ENCODE data around the gene JMJD6. TPM values are rescaled to one million over a fixed set of nuclear protein-coding genes. Genes with fewer than 3 reads are reported as not detected.

The JMJD6 gene
- total RNA-seq, 3 donors from 2014 or later = 13.1 to 34.1 (median 25.6) TPM

DNA sequence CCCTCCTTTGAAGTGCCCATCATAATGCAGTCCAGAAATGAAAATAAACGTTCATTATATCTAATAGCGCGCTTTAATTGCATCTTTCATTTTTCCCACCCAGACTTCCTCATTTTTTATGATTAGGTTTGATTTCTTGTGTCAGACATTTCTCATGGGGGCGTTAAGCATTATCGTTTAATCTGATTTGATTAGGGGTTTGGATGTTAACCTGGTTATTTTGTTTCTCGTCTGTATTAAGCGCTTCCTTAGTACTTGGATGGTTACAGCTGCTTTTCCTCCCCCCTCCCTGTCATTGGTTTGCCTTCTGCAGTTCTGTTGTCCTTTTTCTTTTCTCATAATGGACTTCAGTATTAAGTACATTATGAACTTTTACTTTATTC is 12.1 kb upstream of the JMJD6 start:
- DNase-seq (ENCODE audit: low spot score in 2 of 2) = no peak
- H3K27ac ChIP-seq = peak overlapping the region; percentile 98 to 99
- no peaks in the 10 kb centered on the region for H3K36me3 ChIP-seq
- peak overlapping the region; percentile 93 to 97 (median 96) for H3K4me3 ChIP-seq
- no peaks in the 10 kb centered on the region for H3K9me3 ChIP-seq
- peaks cover 0 to 14% of the 10 kb centered on the region in 2 donors for H3K4me1 ChIP-seq
- intact Hi-C loops (cut with DNase I; ENCODE audit: low total_unique reads) = no loop called here
- H3K27me3 ChIP-seq = no peaks in the 10 kb centered on the region
- TF ChIP-seq POLR2A (IDR thresholded peaks at IDR 0.05) (no peak), POLR2AphosphoS5 (IDR thresholded peaks at IDR 0.05) (no peak)
- TF ChIP-seq, protein P1, sequence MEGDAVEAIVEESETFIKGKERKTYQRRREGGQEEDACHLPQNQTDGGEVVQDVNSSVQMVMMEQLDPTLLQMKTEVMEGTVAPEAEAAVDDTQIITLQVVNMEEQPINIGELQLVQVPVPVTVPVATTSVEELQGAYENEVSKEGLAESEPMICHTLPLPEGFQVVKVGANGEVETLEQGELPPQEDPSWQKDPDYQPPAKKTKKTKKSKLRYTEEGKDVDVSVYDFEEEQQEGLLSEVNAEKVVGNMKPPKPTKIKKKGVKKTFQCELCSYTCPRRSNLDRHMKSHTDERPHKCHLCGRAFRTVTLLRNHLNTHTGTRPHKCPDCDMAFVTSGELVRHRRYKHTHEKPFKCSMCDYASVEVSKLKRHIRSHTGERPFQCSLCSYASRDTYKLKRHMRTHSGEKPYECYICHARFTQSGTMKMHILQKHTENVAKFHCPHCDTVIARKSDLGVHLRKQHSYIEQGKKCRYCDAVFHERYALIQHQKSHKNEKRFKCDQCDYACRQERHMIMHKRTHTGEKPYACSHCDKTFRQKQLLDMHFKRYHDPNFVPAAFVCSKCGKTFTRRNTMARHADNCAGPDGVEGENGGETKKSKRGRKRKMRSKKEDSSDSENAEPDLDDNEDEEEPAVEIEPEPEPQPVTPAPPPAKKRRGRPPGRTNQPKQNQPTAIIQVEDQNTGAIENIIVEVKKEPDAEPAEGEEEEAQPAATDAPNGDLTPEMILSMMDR (IDR thresholded peaks at IDR 0.05) = no peak

DNA sequence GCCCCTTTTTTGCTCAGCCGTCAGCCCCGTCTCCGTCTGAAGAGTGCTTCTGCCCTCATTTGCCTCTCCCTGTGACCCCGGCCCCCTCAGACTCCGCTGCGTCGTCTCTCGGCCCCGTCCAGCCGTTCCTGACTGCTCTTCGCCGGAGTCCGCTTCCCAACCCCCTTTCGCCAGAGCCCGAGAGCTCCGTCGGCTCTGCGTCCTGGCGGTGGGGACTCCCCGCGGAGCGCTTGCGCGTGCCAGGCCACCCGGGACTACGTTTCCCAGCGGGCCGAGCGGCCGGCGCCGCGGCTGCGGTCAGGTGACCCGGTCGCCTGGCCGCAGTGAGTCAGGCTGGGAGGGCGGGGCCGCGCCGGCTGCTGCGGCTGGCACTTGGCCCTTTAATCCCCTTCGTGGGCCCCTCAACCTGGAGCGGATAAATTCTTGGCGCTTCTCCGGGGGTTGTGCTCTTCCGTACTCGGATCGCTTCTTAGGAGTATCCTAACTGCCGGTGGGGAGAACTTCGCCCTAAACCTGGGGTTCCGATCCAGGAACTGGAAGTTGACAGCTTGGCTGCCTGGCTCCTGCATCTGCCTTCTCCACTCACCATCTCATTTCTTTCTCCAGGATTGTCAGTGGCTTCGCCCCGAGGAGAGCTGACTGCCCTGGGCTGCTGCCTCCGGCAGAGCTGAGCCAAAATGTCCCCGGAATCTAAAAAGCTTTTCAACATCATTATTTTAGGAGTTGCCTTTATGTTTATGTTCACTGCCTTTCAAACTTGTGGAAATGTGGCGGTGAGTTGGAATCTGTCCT is 11.5 kb upstream of the JMJD6 start, which contains the start of gene MFSD11:
TSS of gene MFSD11 (plus strand) at position 444 of the 792 bp plus-strand sequence. CDS start at position 678, 234 bp downstream.
- H3K4me3 ChIP-seq = peak within 1 kb of the TSS; percentile 93 to 97 (median 96)
- H3K27me3 ChIP-seq = no peaks in the 10 kb centered on the region
- no peaks in the 10 kb centered on the region for H3K9me3 ChIP-seq
- intact Hi-C loops (cut with DNase I; ENCODE audit: low total_unique reads) = no loop called here
- peaks cover 0 to 19% of the 10 kb centered on the region in 2 donors for H3K4me1 ChIP-seq
- peak within 1 kb of the TSS; percentile 98 to 99 for H3K27ac ChIP-seq
- TF ChIP-seq, protein P1 (IDR thresholded peaks at IDR 0.05) = peak in 2 of 3 donors; percentile 32
- TF ChIP-seq POLR2AphosphoS5 (IDR thresholded peaks at IDR 0.05) (peak; percentile 56 to 85 (median 74)), POLR2A (IDR thresholded peaks at IDR 0.05) (no peak)
- H3K36me3 ChIP-seq = no peaks in the 10 kb centered on the region
- peak; percentile 88 for DNase-seq (ENCODE audit: low spot score in 2 of 2)

DNA sequence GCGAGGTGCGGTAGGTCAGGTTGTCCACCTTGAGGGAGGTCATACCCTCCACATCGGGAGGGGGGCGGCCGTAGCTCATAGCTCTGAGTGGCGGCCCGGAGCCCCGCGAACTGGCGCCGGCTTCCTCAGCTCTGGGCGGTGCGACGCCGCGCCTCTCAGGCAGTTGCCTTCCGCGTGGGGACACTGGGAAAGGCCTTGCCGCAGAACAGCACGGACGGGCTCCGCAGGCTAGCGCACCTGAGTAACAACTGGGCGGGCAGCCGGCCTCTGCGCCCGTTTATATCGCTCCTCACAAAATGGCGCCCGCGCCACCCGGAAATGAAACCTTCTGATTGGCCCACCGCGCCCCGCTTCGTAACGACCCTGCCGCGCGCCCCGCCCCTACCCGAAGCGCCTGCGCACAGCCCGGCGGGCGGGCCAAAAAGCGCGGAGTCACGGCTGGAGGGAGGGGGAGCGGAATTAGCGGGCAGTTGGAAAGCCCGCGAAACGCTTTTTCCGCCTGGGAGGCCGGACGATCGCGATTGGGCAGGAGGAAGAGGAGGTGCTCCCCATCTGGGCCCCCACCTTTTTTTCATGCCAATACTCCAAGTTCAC is 10.8 kb upstream of the JMJD6 start, which contains the start of gene SRSF2:
TSS of gene SRSF2 (minus strand) at position 250 of the 594 bp plus-strand sequence. CDS start at position 79, 171 bp downstream.
- Histone ChIP-seq H3K9me3 (no peaks in the 10 kb centered on the region), H3K27me3 (no peaks in the 10 kb centered on the region), H3K4me3 (peak within 1 kb of the TSS; percentile 93 to 97 (median 96)), H3K4me1 (peaks cover 0 to 21% of the 10 kb centered on the region in 2 donors), H3K36me3 (no peaks in the 10 kb centered on the region), H3K27ac (peak within 1 kb of the TSS; percentile 98 to 99)
- peak; percentile 98 to 99 for DNase-seq (ENCODE audit: low spot score in 2 of 2)
- TF ChIP-seq POLR2A (IDR thresholded peaks at IDR 0.05) (peak; percentile 99), POLR2AphosphoS5 (IDR thresholded peaks at IDR 0.05) (peak; percentile 99 to 100 (median 100))
- TF ChIP-seq, protein P1 (IDR thresholded peaks at IDR 0.05) = peak in 1 of 3 donors; percentile 7
- intact Hi-C loops (cut with DNase I; ENCODE audit: low total_unique reads) = no loop called here

DNA sequence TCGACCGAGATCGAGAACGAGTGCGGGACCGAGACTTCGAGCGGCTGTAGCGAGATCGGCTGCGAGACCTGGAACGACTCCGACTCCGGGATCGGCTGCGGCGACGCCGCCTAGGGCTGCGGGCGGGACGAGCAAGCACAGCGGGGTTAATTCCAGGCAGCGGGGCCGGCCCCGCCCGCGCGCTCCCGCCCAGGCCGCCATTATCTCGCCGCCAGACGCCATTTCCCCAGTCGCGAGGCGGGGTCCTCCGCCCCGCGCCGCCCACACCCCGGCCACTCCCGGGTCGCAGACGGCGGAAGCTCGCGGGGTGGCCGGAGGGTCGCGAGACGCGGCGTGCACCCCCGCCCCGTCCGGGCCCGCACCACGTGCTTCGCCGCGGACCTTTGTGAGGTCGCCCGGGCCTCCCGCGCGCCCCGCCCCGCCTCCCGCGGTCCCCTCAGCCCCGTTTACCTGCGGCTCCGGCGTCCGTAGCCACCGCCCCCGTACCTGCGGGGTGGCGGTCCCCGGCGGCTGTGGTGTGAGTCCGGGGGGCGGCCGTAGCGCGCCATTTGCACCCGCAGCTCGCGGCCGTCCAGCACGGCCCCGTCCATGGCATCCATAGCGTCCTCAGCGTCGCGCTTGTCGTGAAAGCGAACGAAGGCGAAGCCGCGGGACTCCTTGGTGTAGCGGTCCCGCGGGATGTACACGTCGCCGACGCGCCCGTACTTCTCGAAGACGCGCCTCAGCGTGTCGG is 10.1 kb upstream of the JMJD6 start:
- H3K4me1 ChIP-seq = peaks cover 0 to 21% of the 10 kb centered on the region in 2 donors
- peak overlapping the region; percentile 98 to 99 for H3K27ac ChIP-seq
- H3K4me3 ChIP-seq = peak overlapping the region; percentile 93 to 97 (median 96)
- no peaks in the 10 kb centered on the region for H3K9me3 ChIP-seq
- peak; percentile 61 to 83 for DNase-seq (ENCODE audit: low spot score in 2 of 2)
- intact Hi-C loops (cut with DNase I; ENCODE audit: low total_unique reads) = no loop called here
- TF ChIP-seq, protein P1 (IDR thresholded peaks at IDR 0.05) = peak in 1 of 3 donors; percentile 27
- TF ChIP-seq POLR2AphosphoS5 (IDR thresholded peaks at IDR 0.05) (peak; percentile 0 to 47 (median 9)), POLR2A (IDR thresholded peaks at IDR 0.05) (no peak)
- no peaks in the 10 kb centered on the region for H3K36me3 ChIP-seq
- H3K27me3 ChIP-seq = no peaks in the 10 kb centered on the region

Measured in breast epithelium (tissue), 4 donors.